Thoracic aorta (tissue), 2 donors: Measurements from ENCODE around the gene FARS2. TPM values are rescaled to one million over a fixed set of nuclear protein-coding genes. Genes with fewer than 3 reads are reported as not detected.

Experiments
- ATAC-seq: fragments of 150-250 bp; one replicate; pipeline ENCODE4 v1.8.0; 2017; ENCODE audit warnings: low read depth; ENCODE audit not compliant: insufficient number of reproducible peaks, low FRiP score
- DNase-seq: peaks from one replicate; pipeline ENCODE4 v3.0.0-alpha.2; 2020; ENCODE audit warnings: low spot score
- H3K27ac ChIP-seq, 2 donors: fragments of 200-600 bp; sonication (generic); 1 replicate in 1 of 2; 2 replicates in 1 of 2; pipeline ENCODE4 v1.5.1; 2016; ENCODE audit warnings: mild to moderate bottlenecking in 2 of 2, moderate library complexity in 2 of 2
- H3K27me3 ChIP-seq: fragments of 200-600 bp; sonication (generic); replicated peaks from 2 replicates; pipeline ENCODE4 v1.6.0; 2016; ENCODE audit warnings: mild to moderate bottlenecking; ENCODE audit not compliant: insufficient read depth
- H3K36me3 ChIP-seq: fragments of 200-600 bp; sonication (generic); one replicate; pipeline ENCODE4 v1.5.1; 2016
- H3K4me1 ChIP-seq, 2 donors: fragments of 200-600 bp; sonication (generic); 1 replicate in 1 of 2; 2 replicates in 1 of 2; pipeline versions ENCODE4 v1.5.1 to v1.6.0; 2016; ENCODE audit warnings: low read depth in 2 of 2, mild to moderate bottlenecking in 1 of 2; ENCODE audit not compliant: control insufficient read depth in 1 of 2
- H3K4me3 ChIP-seq: fragments of 200-600 bp; sonication (generic); 2 replicates; pipeline ENCODE4 v1.5.1; 2016; ENCODE audit warnings: mild to moderate bottlenecking
- H3K9me3 ChIP-seq: fragments of 200-600 bp; sonication (generic); 2 replicates; pipeline ENCODE4 v1.5.1; 2016
- CTCF ChIP-seq: fragments of 200-600 bp; sonication (generic); IDR thresholded peaks from one replicate; pipeline ENCODE4 v1.5.1; 2019; ENCODE audit warnings: antibody characterized with exemption
- total RNA-seq, 2 donors: library from RNA; depleted of rRNA; stranded (reverse); fragments of >200 nt; gene quantifications; one replicate each; pipeline versions ENCODE4 v1.1.0 to v1.2.3, GENCODE V29; 2016

Gene FARS2
- total RNA-seq, 2 donors from 2014 or later = 10.4 to 11.6 TPM

- Histone ChIP-seq H3K4me1 (no peaks in the 10 kb centered on the region), H3K36me3 (no peaks in the 10 kb centered on the region), H3K27ac (no peak overlapping the region), H3K4me3 (no peak overlapping the region), H3K27me3 (no peaks in the 10 kb centered on the region), H3K9me3 (no peaks in the 10 kb centered on the region)
- DNase-seq = no peak
- TF ChIP-seq CTCF = no peak
- ATAC-seq = no peak
Observed at GRCh38 chr6:5248302-5249098, 12.8 kb upstream of the FARS2 start.

GRCh38 chr6:5249451-5250122, 11.7 kb upstream of the FARS2 start:
- TF ChIP-seq CTCF = no peak
- H3K27ac ChIP-seq = no peak overlapping the region
- H3K36me3 ChIP-seq = no peaks in the 10 kb centered on the region
- no peak overlapping the region for H3K4me3 ChIP-seq
- ATAC-seq (no peak), DNase-seq (no peak)
- H3K4me1 ChIP-seq = no peaks in the 10 kb centered on the region
- no peaks in the 10 kb centered on the region for H3K27me3 ChIP-seq
- H3K9me3 ChIP-seq = no peaks in the 10 kb centered on the region

GRCh38 chr6:5250451-5250850, 10.9 kb upstream of the FARS2 start:
- Histone ChIP-seq H3K27ac (no peak overlapping the region), H3K36me3 (no peaks in the 10 kb centered on the region), H3K27me3 (no peaks in the 10 kb centered on the region), H3K4me3 (no peak overlapping the region), H3K9me3 (no peaks in the 10 kb centered on the region), H3K4me1 (no peaks in the 10 kb centered on the region)
- no peak for ATAC-seq
- DNase-seq = no peak
- no peak for TF ChIP-seq CTCF

GRCh38 chr6:5250911-5251310, 10.4 kb upstream of the FARS2 start:
- Histone ChIP-seq H3K9me3 (no peaks in the 10 kb centered on the region), H3K27ac (no peak overlapping the region), H3K4me1 (no peaks in the 10 kb centered on the region), H3K27me3 (no peaks in the 10 kb centered on the region), H3K4me3 (no peak overlapping the region), H3K36me3 (no peaks in the 10 kb centered on the region)
- ATAC-seq (no peak), DNase-seq (no peak)
- no peak for TF ChIP-seq CTCF

- no peak for TF ChIP-seq CTCF
Observed at GRCh38 chr6:5256952-5257351, 4.4 kb upstream of the FARS2 start.

More at GRCh38 chr6:5256952-5257351, 4.4 kb upstream of the FARS2 start:
- Histone ChIP-seq H3K4me1 (peaks cover 8 to 12% of the 10 kb centered on the region in 2 donors), H3K9me3 (no peaks in the 10 kb centered on the region), H3K36me3 (no peaks in the 10 kb centered on the region), H3K27ac (no peak overlapping the region), H3K4me3 (no peak overlapping the region), H3K27me3 (no peaks in the 10 kb centered on the region)
- no peak for DNase-seq
- ATAC-seq = no peak
